GM12873 (cell line): ENCODE measurements around the gene CT47A1.
"Not testable (repeated sequence)": the region's sequence is repeated elsewhere in the genome, so short reads cannot be mapped to it uniquely, and the experiment has no call there.

Experiments
- CTCF ChIP-seq: IDR thresholded peaks from 2 replicates; pipeline ENCODE4 v1.5.1; 2012; ENCODE audit warnings: low read depth, mild to moderate bottlenecking, moderate library complexity, low read length, control low read depth; ENCODE audit not compliant: insufficient read depth; ENCODE audit errors: missing control alignments

CT47A1 gene

GRCh38 chrX:120985660-120986059 is at the start of gene CT47A1:
CT47A1 (minus strand) TSS chrX:120985760; CDS start chrX:120985529, 231 bp downstream.
- not testable (repeated sequence) for TF ChIP-seq CTCF

DNA sequence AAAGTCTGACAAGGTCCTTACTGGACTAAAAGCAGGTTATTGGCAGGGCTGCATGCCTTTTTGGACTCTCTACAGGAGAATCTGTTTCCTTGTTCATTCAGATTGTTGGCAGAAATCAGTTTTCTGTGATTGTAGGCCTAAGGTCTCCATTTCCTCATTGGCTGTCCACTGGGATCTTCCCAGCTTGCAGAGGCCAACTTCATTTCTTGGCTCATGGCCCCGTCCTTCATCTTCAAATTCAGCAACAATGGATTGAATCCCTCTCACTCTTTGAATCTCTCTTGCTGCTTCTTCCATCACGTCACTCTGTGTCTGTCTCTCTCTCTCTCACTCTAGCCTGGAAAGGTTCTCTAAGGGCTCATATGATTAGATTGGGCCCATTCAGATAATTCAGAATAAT is 47.0 kb upstream of the CT47A1 start:
- TF ChIP-seq CTCF, result no peak

- no peak for TF ChIP-seq CTCF
Measured at GRCh38 chrX:121030083-121030482, 44.5 kb upstream of the CT47A1 start.

DNA sequence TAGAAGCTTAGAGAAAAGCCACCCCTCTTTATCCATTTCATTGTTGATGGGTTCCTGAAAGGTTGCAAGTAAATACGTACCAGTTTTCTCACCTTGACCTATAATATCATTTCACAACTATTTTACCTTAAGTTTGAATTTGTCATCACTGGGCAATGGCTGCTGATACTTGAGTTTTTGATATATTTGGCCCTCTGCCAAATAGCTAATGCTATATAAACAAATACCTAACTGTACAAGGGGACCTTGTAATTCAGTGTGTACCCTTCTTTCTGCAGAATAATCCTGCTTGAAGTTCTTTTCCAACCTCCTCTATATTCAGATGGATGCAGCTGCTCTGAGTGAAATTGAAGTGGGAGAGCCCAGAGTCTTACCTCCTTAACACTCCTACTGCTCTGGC is 42.9 kb upstream of the CT47A1 start:
- no peak for TF ChIP-seq CTCF

DNA sequence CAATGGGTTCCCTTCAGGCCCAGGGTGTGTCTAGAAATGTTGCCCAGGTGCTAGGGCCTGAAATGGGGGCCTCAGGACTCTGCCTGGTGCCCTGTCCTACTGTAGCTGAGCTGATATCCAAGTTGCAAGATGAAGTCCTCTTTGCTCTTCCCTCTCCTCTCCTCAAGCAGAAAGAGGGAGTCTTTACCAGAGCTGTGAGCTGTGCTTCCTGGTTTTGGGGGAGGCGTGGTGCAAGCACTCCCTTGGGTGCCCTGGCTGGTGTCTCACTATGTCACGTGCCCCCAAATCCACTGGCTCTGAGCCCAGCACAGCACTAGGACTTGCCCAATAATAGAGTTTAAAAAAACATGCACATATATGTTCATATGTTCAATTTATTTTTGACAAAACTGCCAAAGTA is 29.3 kb upstream of the CT47A1 start:
- no peak for TF ChIP-seq CTCF

DNA sequence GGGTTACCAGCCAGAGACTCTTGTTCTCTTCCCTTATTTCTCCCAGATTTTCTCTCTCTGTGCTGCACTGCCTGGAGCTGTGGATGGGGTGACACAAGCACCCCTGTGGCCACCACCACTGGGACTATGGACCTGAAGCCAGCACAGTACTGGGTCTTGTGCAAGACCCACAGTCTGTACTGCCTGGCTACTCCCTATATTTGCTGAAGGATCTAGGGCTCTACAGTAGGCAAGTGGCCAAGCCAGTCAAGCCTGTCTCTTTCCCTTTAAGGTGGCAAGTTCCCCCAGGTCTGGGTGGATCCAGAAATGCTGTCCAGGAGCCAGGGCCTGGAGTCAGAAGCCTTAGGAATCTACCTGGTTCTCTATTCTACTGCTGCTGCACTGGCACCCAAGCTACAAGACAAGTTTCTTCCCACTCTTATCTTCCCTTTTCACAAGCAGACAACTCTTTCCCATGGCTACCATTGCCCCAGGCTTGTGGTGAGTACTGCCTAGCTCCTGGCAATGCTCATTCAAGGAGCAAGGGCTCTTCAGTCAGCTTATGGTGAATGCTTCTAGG is 28.4 kb upstream of the CT47A1 start:
- TF ChIP-seq CTCF, result no peak

DNA sequence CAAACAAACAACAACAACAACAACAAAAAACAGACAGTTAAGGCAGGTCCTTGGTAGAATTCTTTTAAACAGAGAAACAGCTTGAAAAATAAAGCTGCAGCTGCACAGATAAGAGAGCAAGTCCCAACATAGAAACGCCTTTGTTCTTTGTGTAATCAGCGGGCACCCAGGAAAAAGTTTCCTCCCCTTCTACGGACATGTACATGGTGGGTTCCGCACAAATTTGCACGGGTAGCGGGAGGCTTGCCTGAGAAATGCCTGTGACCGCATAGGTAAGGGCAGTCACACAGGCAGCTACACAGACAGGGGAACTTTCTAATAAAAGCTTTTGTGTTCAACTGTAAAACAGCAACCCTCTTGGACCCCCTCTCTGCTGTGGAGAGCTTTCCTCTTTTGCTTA is 25.7 kb upstream of the CT47A1 start:
- TF ChIP-seq CTCF, result no peak
